ENCODE measurements around the gene TALDO1.

- TF ChIP-seq, protein P1, sequence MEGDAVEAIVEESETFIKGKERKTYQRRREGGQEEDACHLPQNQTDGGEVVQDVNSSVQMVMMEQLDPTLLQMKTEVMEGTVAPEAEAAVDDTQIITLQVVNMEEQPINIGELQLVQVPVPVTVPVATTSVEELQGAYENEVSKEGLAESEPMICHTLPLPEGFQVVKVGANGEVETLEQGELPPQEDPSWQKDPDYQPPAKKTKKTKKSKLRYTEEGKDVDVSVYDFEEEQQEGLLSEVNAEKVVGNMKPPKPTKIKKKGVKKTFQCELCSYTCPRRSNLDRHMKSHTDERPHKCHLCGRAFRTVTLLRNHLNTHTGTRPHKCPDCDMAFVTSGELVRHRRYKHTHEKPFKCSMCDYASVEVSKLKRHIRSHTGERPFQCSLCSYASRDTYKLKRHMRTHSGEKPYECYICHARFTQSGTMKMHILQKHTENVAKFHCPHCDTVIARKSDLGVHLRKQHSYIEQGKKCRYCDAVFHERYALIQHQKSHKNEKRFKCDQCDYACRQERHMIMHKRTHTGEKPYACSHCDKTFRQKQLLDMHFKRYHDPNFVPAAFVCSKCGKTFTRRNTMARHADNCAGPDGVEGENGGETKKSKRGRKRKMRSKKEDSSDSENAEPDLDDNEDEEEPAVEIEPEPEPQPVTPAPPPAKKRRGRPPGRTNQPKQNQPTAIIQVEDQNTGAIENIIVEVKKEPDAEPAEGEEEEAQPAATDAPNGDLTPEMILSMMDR (IDR thresholded peaks at IDR 0.05; ENCODE audit: poor library complexity, severe bottlenecking): no peak
- TF ChIP-seq SMC3 (conservative IDR thresholded peaks at IDR 0.05; ENCODE audit: poor library complexity) (no peak), EZH2 (IDR thresholded peaks at IDR 0.05; ENCODE audit: borderline replicate concordance, insufficient read depth, low read length, poor library complexity, severe bottlenecking) (no peak), RAD21 (conservative IDR thresholded peaks at IDR 0.05) (no peak), EP300 (conservative IDR thresholded peaks at IDR 0.05; ENCODE audit: poor library complexity, severe bottlenecking) (no peak), TAF1 (IDR thresholded peaks at IDR 0.05; ENCODE audit: low read depth) (no peak), POLR2AphosphoS5 (IDR thresholded peaks at IDR 0.05) (no peak)
- TF ChIP-seq, protein P2, sequence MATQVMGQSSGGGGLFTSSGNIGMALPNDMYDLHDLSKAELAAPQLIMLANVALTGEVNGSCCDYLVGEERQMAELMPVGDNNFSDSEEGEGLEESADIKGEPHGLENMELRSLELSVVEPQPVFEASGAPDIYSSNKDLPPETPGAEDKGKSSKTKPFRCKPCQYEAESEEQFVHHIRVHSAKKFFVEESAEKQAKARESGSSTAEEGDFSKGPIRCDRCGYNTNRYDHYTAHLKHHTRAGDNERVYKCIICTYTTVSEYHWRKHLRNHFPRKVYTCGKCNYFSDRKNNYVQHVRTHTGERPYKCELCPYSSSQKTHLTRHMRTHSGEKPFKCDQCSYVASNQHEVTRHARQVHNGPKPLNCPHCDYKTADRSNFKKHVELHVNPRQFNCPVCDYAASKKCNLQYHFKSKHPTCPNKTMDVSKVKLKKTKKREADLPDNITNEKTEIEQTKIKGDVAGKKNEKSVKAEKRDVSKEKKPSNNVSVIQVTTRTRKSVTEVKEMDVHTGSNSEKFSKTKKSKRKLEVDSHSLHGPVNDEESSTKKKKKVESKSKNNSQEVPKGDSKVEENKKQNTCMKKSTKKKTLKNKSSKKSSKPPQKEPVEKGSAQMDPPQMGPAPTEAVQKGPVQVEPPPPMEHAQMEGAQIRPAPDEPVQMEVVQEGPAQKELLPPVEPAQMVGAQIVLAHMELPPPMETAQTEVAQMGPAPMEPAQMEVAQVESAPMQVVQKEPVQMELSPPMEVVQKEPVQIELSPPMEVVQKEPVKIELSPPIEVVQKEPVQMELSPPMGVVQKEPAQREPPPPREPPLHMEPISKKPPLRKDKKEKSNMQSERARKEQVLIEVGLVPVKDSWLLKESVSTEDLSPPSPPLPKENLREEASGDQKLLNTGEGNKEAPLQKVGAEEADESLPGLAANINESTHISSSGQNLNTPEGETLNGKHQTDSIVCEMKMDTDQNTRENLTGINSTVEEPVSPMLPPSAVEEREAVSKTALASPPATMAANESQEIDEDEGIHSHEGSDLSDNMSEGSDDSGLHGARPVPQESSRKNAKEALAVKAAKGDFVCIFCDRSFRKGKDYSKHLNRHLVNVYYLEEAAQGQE (IDR thresholded peaks at IDR 0.05; ENCODE audit: borderline replicate concordance): no peak
Measured at GRCh38 chr11:812390-812789, 65.1 kb downstream of the TALDO1 start.

Measured in neural cell (in vitro differentiated cells).